Measurements from ENCODE around the gene SYTL3.

GRCh38 chr6:158796353-158796752 lies 146.5 kb downstream of the SYTL3 start:
- no peak for TF ChIP-seq CTCF (IDR thresholded peaks at IDR 0.05)
- no peak for TF ChIP-seq POLR2A (IDR thresholded peaks at IDR 0.05)

Data from Peyer's patch (tissue), 4 donors.